ENCODE data around the gene GGPS1.

DNA sequence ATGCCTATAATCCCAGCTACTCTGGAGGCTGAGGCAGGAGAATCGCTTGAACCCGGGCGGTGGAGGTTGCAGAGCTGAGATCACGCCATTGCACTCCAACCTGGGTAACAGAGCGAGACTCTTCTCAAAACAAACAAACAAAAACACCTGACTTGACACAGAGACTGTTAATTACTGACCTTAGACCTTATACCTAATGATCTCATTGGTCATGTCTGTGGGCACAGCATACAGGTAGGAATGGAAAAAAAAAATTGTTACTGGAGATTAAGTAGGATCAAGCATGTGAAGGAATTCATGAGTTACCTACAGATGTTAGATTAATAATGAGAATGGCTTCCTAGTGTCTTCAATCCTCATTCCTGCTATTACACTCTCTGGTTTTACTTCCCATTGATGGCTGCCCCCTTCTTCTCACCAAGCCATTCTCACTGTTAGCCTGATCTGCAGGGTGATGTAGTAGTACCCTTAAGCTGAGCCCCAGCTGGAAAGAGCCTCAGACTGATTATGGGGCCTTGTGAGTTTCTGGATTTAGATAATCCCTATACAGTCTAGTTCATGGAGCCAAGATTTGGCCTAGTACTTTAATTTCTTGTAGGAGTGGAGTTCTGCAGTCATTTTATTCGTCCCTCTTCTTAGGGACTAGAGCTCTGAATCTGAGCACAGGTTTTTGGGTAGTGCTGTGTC is 47.7 kb downstream of the GGPS1 start:
- TF ChIP-seq, protein P1, sequence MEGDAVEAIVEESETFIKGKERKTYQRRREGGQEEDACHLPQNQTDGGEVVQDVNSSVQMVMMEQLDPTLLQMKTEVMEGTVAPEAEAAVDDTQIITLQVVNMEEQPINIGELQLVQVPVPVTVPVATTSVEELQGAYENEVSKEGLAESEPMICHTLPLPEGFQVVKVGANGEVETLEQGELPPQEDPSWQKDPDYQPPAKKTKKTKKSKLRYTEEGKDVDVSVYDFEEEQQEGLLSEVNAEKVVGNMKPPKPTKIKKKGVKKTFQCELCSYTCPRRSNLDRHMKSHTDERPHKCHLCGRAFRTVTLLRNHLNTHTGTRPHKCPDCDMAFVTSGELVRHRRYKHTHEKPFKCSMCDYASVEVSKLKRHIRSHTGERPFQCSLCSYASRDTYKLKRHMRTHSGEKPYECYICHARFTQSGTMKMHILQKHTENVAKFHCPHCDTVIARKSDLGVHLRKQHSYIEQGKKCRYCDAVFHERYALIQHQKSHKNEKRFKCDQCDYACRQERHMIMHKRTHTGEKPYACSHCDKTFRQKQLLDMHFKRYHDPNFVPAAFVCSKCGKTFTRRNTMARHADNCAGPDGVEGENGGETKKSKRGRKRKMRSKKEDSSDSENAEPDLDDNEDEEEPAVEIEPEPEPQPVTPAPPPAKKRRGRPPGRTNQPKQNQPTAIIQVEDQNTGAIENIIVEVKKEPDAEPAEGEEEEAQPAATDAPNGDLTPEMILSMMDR (IDR thresholded peaks at IDR 0.05; ENCODE audit: borderline replicate concordance, extremely low read depth, low read length, poor library complexity, severe bottlenecking), result no peak
- no peak for TF ChIP-seq EZH2 (IDR thresholded peaks at IDR 0.05; ENCODE audit: borderline replicate concordance, low read depth, low read length, severe bottlenecking)
